GM21528 (cell line): ENCODE measurements around the gene FBXO3.
A peak's percentile ranks its signal among the peaks of the same experiment; 100 is the strongest.
"Not testable (repeated sequence)": the region's sequence is repeated elsewhere in the genome, so short reads cannot be mapped to it uniquely, and the experiment has no call there.

Experiments used
- ATAC-seq: cut with Tn5 transposase; IDR thresholded peaks from one replicate; pipeline ENCODE4 v1.9.1; 2021; ENCODE audit warnings: mild to moderate bottlenecking, moderate library complexity; ENCODE audit not compliant: unreplicated experiment, low FRiP score

FBXO3 gene

GRCh38 chr11:33731723-33732531 lies 42.4 kb downstream of the FBXO3 start:
- no peak for ATAC-seq

- no peak for ATAC-seq
These were observed 43.6 kb downstream of the FBXO3 start for GRCh38 chr11:33730716-33731115.

GRCh38 chr11:33729072-33729664 lies 45.2 kb downstream of the FBXO3 start:
- not testable (repeated sequence) for ATAC-seq

- ATAC-seq, result not testable (repeated sequence)
These were observed 46.8 kb downstream of the FBXO3 start for GRCh38 chr11:33727539-33727938.

- ATAC-seq, result no peak
These were observed 48.8 kb downstream of the FBXO3 start for GRCh38 chr11:33725496-33725895.

GRCh38 chr11:33724644-33725035 lies 49.7 kb downstream of the FBXO3 start:
- no peak for ATAC-seq

GRCh38 chr11:33723238-33723881 lies 51.0 kb downstream of the FBXO3 start:
- no peak for ATAC-seq

- peak; percentile 68 for ATAC-seq
These were observed 51.6 kb downstream of the FBXO3 start for GRCh38 chr11:33722590-33723234.

GRCh38 chr11:33721984-33722383 lies 52.3 kb downstream of the FBXO3 start:
- ATAC-seq, result no peak

GRCh38 chr11:33721426-33721825 lies 52.9 kb downstream of the FBXO3 start:
- no peak for ATAC-seq

GRCh38 chr11:33719587-33719986 lies 54.7 kb downstream of the FBXO3 start:
- no peak for ATAC-seq

- ATAC-seq, result no peak
These were observed 55.9 kb downstream of the FBXO3 start for GRCh38 chr11:33718440-33718839.

GRCh38 chr11:33716243-33716642 lies 58.1 kb downstream of the FBXO3 start:
- ATAC-seq, result no peak

GRCh38 chr11:33713856-33714398 lies 60.4 kb downstream of the FBXO3 start:
- no peak for ATAC-seq

- no peak for ATAC-seq
These were observed 61.0 kb downstream of the FBXO3 start for GRCh38 chr11:33713151-33713855.

GRCh38 chr11:33712436-33712835 lies 61.9 kb downstream of the FBXO3 start:
- ATAC-seq, result no peak

GRCh38 chr11:33709466-33709865 lies 64.9 kb downstream of the FBXO3 start:
- no peak for ATAC-seq

GRCh38 chr11:33708985-33709384 lies 65.3 kb downstream of the FBXO3 start:
- ATAC-seq, result no peak

- ATAC-seq, result not testable (repeated sequence)
These were observed 66.5 kb downstream of the FBXO3 start for GRCh38 chr11:33707831-33708230.

GRCh38 chr11:33706966-33707365 lies 67.4 kb downstream of the FBXO3 start:
- ATAC-seq, result no peak
